Nephron progenitor cell (in vitro differentiated cells): ENCODE measurements around the gene P3H1.

ENCODE experiments used
- DNase-seq: peaks from one replicate; pipeline ENCODE4 v3.0.0; 2021
- H3K27ac Mint-ChIP-seq: 2 replicates; pipeline ENCODE4 v1.8.0; 2021; ENCODE audit warnings: mild to moderate bottlenecking, moderate library complexity, mixed read lengths
- H3K27me3 Mint-ChIP-seq: 2 replicates; pipeline ENCODE4 v1.8.0; 2021; ENCODE audit warnings: mild to moderate bottlenecking, low read depth, mixed read lengths; ENCODE audit not compliant: poor library complexity
- H3K36me3 Mint-ChIP-seq: 2 replicates; pipeline ENCODE4 v1.8.0; 2021; ENCODE audit warnings: low read depth, mixed read lengths
- H3K4me1 Mint-ChIP-seq: 2 replicates; pipeline ENCODE4 v1.8.0; 2021; ENCODE audit warnings: mixed read lengths
- H3K4me3 Mint-ChIP-seq: 2 replicates; pipeline ENCODE4 v1.8.0; 2021; ENCODE audit warnings: mild to moderate bottlenecking, moderate library complexity, mixed read lengths
- H3K9me3 Mint-ChIP-seq: 2 replicates; pipeline ENCODE4 v1.8.0; 2021; ENCODE audit warnings: mild to moderate bottlenecking, moderate library complexity, mixed read lengths
- CTCF ChIP-seq: fragments of 200-600 bp; sonication (generic); IDR thresholded peaks from 2 replicates; pipeline ENCODE4 v1.5.0; 2021; ENCODE audit warnings: antibody characterized with exemption

Gene P3H1

DNA sequence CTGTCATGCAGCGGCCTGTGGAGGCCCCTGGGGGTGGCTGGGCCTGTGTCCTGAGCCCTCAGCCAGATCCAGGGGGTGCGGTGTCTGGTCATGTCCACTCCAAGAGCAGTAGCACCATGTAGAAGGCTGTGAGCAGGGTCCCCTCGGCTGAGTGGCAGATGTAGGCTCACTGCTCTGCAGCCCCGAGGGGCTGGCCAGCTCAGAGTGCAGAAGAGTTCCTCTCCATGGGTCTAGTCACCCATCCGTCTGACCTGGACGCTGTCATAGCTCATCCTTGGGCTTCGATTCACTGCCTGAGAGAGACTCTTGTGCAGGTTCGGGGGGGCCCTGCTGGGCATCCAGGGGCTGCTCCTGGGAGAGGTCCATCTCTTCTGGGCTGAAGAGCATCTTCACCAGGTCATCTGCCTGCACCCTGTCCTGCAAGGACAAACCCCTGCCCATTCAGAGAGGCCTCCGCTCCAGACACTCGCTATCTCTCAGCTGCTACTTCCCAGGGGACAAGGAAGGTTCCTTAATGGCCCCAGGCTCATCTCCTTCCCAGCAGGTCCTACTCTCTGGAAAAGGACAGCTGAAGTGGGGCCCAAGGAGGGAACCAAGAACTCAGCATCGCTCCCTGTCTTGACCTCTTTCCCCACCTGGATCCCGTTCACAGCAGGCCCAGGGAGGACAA, 20.3 kb downstream of the P3H1 start:
- H3K4me1 Mint-ChIP-seq: peaks cover 18% of the 10 kb centered on the region
- H3K27me3 Mint-ChIP-seq: no peaks in the 10 kb centered on the region
- H3K27ac Mint-ChIP-seq: peak overlapping the region; percentile 39
- no peak overlapping the region for H3K4me3 Mint-ChIP-seq
- H3K36me3 Mint-ChIP-seq: peaks cover 37% of the 10 kb centered on the region
- peaks cover 12% of the 10 kb centered on the region for H3K9me3 Mint-ChIP-seq
- TF ChIP-seq CTCF: no peak
- DNase-seq: no peak

GRCh38 chr1:42745851-42746250, 21.0 kb downstream of the P3H1 start:
- H3K27ac Mint-ChIP-seq: peak overlapping the region; percentile 70
- TF ChIP-seq CTCF: no peak
- no peak overlapping the region for H3K4me3 Mint-ChIP-seq
- H3K4me1 Mint-ChIP-seq: peaks cover 25% of the 10 kb centered on the region
- H3K27me3 Mint-ChIP-seq: no peaks in the 10 kb centered on the region
- no peak for DNase-seq
- H3K9me3 Mint-ChIP-seq: peaks cover 10% of the 10 kb centered on the region
- peaks cover 35% of the 10 kb centered on the region for H3K36me3 Mint-ChIP-seq

- TF ChIP-seq CTCF: no peak
- H3K4me1 Mint-ChIP-seq: peaks cover 42% of the 10 kb centered on the region
- no peak for DNase-seq
- no peaks in the 10 kb centered on the region for H3K27me3 Mint-ChIP-seq
- peaks cover 20% of the 10 kb centered on the region for H3K36me3 Mint-ChIP-seq
- H3K9me3 Mint-ChIP-seq: no peaks in the 10 kb centered on the region
- H3K27ac Mint-ChIP-seq: no peak overlapping the region
- H3K4me3 Mint-ChIP-seq: no peak overlapping the region
These were observed 22.7 kb downstream of the P3H1 start for GRCh38 chr1:42744148-42744413.

- H3K27me3 Mint-ChIP-seq: no peaks in the 10 kb centered on the region
- DNase-seq: no peak
- H3K4me1 Mint-ChIP-seq: peaks cover 42% of the 10 kb centered on the region
These were observed 23.3 kb downstream of the P3H1 start for GRCh38 chr1:42743317-42744147.

GRCh38 chr1:42742617-42743316, 24.1 kb downstream of the P3H1 start:
- Mint-ChIP-seq H3K9me3 (no peaks in the 10 kb centered on the region), H3K36me3 (peaks cover 11% of the 10 kb centered on the region), H3K4me3 (no peak overlapping the region), H3K4me1 (peaks cover 42% of the 10 kb centered on the region), H3K27me3 (no peaks in the 10 kb centered on the region), H3K27ac (peak overlapping the region; percentile 8)
- no peak for TF ChIP-seq CTCF
- DNase-seq: no peak

More at GRCh38 chr1:42743317-42744147, 23.3 kb downstream of the P3H1 start:
- Mint-ChIP-seq H3K4me3 (no peak overlapping the region), H3K36me3 (peaks cover 15% of the 10 kb centered on the region), H3K27ac (peak overlapping the region; percentile 62), H3K9me3 (no peaks in the 10 kb centered on the region)
- TF ChIP-seq CTCF: no peak
